HepG2 (cell line): ENCODE data around the gene ADSS1. TPM values are rescaled to one million over a fixed set of nuclear protein-coding genes. Genes with fewer than 3 reads are reported as not detected.

Experiments used
- DPF2 ChIP-seq: sonication (generic); formaldehyde crosslinking; IDR thresholded peaks from 2 replicates; pipeline ENCODE4 v1.4.0; 2020; ENCODE audit warnings: mild to moderate bottlenecking, low read depth, missing genetic modification reagents, borderline replicate concordance
- FOXJ3 ChIP-seq: sonication (generic); formaldehyde crosslinking; IDR thresholded peaks from 2 replicates; pipeline ENCODE4 v1.4.0; 2020; ENCODE audit warnings: missing genetic modification reagents, mild to moderate bottlenecking, borderline replicate concordance
- MNT ChIP-seq: fragments of 450-650 bp; IDR thresholded peaks from 2 replicates; pipeline ENCODE4 v1.6.1; 2016
- POLR2A ChIP-seq, 2 experiments: IDR thresholded peaks; 2 replicates each; pipeline ENCODE4 v1.6.1; 2011; ENCODE audit warnings: low read depth in 2 of 2, low read length in 2 of 2, mild to moderate bottlenecking in 1 of 2, moderate library complexity in 1 of 2; ENCODE audit not compliant: insufficient read depth in 1 of 2
- ZBTB40 ChIP-seq, 2 experiments: fragments of 450-650 bp in 1 of 2; sonication (generic) in 1 of 2; formaldehyde crosslinking in 1 of 2; IDR thresholded peaks; 2 replicates each; pipeline versions ENCODE4 v1.6.1 to v1.8.0; 2016 to 2022; ENCODE audit warnings: antibody characterized with exemption in 1 of 2, mild to moderate bottlenecking in 1 of 2, missing genetic modification reagents in 1 of 2
- ZBTB42 ChIP-seq: sonication (generic); formaldehyde crosslinking; IDR thresholded peaks from 2 replicates; pipeline ENCODE4 v1.5.0; 2020; ENCODE audit warnings: mild to moderate bottlenecking, missing genetic modification reagents
- ZNF432 ChIP-seq: sonication (generic); formaldehyde crosslinking; IDR thresholded peaks from 2 replicates; pipeline ENCODE4 v1.5.0; 2020; ENCODE audit warnings: missing genetic modification reagents, mild to moderate bottlenecking, borderline replicate concordance
- polyA plus RNA-seq, 8 experiments: library from polyadenylated mRNA; depleted of rRNA in 3 of 8; stranded (reverse) in 7 of 8; unstranded in 1 of 8; fragments of >200 nt; fragmentation: Illumina TruSeq in 4 of 8; extraction: Trizol in 4 of 8; gene quantifications; 2 replicates each; pipeline versions ENCODE4 v1.2.1 to v1.2.3, GENCODE V29; 2011 to 2016; ENCODE audit warnings: low read depth in 4 of 8, missing spikeins in 1 of 8, mixed read lengths in 1 of 8; ENCODE audit not compliant: insufficient read depth in 1 of 8
- total RNA-seq, 5 experiments: library from RNA; depleted of rRNA; stranded (reverse); fragments of >200 nt; fragmentation: Illumina TruSeq; extraction: Trizol; gene quantifications; 2 replicates each; pipeline ENCODE4 v1.2.3, GENCODE V29; 2016; ENCODE audit warnings: low read depth in 1 of 5
- TF ChIP-seq, protein P1 (sequence below): sonication (generic); formaldehyde crosslinking; IDR thresholded peaks from one replicate; pipeline ENCODE4 v1.5.1; 2020; ENCODE audit warnings: mild to moderate bottlenecking, missing genetic modification reagents; ENCODE audit errors: not compliant biosample characterization

ADSS1 gene
- total and polyA plus RNA-seq, 2 of the 13 experiments (the other 11 are each of a cell fraction or from before 2014, with no cell fraction given), result 1.0 to 36.7 TPM

DNA sequence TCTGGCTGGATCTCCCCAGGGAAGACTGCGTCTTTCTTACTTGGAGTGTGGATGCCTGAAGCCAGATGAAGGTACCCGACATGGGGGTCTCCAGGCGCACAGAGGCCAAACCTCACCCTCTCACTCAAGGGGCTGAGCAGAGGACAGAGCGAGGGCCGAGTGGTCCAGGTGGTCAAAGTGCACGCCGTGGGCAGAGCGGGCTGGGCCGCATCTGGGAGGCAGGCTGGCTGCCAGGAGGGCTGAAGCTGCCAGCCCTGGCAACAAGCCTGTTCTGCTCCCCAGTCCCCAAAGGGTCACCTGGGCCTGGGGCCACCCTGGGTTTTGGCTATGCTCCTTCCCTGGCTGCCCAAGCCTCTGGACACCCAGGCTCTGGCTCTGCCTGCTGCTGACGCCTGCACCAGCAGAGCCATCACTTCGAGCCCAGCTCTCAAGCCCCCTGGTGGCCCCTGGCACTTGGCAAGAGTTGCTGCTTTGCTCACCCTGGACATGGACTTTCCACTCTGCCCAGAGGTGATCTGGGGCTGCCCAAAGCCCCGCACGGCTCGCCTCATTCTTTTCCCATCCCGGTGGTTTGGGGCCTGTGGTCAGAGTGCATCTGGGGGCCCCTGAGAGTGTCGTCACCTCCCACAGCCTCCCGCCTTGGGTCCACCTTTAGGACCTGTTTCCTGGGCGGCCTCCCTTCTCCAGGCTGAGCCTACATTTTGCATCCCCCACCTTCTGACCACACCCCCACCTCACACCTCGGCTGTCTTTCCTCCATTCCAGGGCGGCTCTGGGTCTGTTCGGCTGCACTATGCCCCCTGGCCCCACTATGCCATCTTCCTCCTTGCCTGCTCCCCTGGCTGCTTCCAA lies 2.8 kb downstream of the ADSS1 start (continued):
- TF ChIP-seq, protein P1, sequence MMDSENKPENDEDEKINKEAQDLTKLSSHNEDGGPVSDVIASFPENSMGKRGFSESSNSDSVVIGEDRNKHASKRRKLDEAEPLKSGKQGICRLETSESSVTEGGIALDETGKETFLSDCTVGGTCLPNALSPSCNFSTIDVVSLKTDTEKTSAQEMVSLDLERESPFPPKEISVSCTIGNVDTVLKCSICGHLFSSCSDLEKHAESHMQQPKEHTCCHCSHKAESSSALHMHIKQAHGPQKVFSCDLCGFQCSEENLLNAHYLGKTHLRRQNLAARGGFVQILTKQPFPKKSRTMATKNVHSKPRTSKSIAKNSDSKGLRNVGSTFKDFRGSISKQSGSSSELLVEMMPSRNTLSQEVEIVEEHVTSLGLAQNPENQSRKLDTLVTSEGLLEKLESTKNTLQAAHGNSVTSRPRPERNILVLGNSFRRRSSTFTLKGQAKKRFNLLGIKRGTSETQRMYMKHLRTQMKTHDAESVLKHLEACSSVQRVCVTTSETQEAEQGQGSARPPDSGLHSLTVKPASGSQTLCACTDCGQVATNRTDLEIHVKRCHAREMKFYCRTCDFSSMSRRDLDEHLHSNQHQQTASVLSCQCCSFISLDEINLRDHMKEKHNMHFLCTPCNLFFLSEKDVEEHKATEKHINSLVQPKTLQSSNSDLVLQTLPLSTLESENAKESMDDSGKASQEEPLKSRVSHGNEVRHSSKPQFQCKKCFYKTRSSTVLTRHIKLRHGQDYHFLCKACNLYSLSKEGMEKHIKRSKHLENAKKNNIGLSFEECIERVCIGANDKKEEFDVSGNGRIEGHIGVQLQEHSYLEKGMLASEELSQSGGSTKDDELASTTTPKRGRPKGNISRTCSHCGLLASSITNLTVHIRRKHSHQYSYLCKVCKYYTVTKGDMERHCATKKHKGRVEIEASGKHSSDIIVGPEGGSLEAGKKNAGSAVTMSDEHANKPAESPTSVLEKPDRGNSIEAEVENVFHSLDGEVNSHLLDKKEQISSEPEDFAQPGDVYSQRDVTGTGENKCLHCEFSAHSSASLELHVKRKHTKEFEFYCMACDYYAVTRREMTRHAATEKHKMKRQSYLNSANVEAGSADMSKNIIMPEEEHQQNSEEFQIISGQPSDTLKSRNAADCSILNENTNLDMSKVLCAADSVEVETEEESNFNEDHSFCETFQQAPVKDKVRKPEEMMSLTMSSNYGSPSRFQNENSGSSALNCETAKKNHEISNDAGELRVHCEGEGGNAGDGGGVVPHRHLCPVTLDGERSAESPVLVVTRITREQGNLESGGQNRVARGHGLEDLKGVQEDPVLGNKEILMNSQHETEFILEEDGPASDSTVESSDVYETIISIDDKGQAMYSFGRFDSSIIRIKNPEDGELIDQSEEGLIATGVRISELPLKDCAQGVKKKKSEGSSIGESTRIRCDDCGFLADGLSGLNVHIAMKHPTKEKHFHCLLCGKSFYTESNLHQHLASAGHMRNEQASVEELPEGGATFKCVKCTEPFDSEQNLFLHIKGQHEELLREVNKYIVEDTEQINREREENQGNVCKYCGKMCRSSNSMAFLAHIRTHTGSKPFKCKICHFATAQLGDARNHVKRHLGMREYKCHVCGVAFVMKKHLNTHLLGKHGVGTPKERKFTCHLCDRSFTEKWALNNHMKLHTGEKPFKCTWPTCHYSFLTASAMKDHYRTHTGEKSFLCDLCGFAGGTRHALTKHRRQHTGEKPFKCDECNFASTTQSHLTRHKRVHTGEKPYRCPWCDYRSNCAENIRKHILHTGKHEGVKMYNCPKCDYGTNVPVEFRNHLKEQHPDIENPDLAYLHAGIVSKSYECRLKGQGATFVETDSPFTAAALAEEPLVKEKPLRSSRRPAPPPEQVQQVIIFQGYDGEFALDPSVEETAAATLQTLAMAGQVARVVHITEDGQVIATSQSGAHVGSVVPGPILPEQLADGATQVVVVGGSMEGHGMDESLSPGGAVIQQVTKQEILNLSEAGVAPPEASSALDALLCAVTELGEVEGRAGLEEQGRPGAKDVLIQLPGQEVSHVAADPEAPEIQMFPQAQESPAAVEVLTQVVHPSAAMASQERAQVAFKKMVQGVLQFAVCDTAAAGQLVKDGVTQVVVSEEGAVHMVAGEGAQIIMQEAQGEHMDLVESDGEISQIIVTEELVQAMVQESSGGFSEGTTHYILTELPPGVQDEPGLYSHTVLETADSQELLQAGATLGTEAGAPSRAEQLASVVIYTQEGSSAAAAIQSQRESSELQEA (CRISPR knock-in tag), result no peak
- TF ChIP-seq ZBTB40 (IDR thresholded peaks at IDR 0.05) (no peak), ZBTB40 (CRISPR knock-in tag; IDR thresholded peaks at IDR 0.05) (no peak), ZNF432 (CRISPR knock-in tag) (no peak), ZBTB42 (CRISPR knock-in tag) (0 out of 2 replicates have a peak, but pooled peaks have one; percentile 65), MNT (no peak), DPF2 (CRISPR knock-in tag) (no peak), POLR2A (IDR thresholded peaks at IDR 0.05; ENCODE audit: insufficient read depth in 1 of 2, low read depth in 2 of 2, low read length in 2 of 2) (no peak), FOXJ3 (CRISPR knock-in tag) (no peak)
